ENCODE data around the gene TRIM77.
"Not testable (repeated sequence)": the region's sequence is repeated elsewhere in the genome, so short reads cannot be mapped to it uniquely, and the experiment has no call there.

- TF ChIP-seq CTCF, POLR2A (IDR thresholded peaks at IDR 0.05): not testable (repeated sequence)
Measured at GRCh38 chr11:89669586-89669985, 40.5 kb upstream of the TRIM77 start.
